GM19397 (cell line): Measurements from ENCODE around the gene GPC6.
"Not testable (repeated sequence)": the region's sequence is repeated elsewhere in the genome, so short reads cannot be mapped to it uniquely, and the experiment has no call there.

Experiments
- ATAC-seq: cut with Tn5 transposase; IDR thresholded peaks from one replicate; pipeline ENCODE4 v1.9.1; 2021; ENCODE audit warnings: mild to moderate bottlenecking, moderate library complexity; ENCODE audit not compliant: unreplicated experiment

Gene GPC6

DNA sequence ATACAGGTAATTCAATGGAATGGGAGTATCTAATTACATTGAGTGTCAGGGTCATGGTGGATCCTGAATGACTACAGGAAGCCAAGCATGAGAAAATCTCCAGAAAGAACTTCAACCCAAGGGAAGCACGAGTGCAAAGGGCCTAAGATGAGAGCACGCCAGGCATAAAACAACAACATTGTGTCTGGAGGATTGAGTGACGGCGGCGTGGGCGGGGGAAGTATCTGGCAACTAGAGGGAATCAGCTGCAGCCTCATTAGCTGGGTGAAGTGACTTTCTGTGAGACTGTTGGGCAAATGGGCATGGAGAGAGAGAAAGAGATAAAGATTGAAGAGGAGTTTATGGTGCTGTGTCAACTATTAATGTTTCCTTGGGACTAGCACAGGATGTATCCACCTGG is 194.3 kb downstream of the GPC6 start:
- ATAC-seq = no peak

DNA sequence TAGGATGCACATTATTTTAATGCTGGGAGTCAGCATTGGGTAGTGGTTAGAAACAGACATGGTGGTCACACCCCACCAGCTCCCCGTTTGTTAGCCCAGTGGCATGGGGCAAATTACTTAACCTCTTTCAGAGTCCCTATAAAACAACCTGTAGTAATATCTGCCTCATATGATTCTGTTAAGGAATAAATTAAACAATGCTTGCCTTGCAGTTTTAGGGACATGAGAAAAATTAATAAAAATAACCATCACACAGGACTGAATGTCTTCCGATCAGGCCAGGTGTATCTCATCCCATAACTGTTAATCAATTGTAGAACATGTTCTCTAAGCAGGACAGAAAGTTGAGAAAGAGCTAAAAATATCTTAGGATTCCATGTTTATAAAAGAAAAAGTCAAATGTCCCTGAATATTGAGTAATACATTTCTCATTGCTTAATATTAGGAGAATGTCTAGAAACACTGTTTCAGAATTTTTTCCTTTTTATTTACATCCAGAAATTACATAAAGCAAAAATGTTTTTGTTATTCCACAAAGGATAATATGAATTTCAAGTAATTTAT is 196.5 kb downstream of the GPC6 start:
- no peak for ATAC-seq

DNA sequence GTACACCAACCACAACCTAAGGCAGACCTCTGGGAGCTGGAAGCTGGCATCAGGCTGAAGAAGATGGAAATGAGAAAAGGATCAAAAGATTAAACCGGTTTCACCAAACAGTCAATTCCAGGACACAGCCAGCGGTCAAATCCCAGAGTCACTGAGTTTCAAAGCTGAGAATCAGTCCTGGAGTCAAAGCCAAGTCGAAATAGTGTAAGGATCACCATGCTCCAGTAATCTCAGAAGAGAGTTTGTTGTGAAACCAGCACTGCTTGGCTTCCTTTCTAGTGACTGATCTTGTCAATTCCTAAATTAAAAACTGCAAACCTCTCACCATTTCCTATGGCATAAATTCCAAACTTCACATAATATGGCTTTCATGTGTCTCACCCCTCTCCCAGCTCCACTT is 198.8 kb downstream of the GPC6 start:
- no peak for ATAC-seq

DNA sequence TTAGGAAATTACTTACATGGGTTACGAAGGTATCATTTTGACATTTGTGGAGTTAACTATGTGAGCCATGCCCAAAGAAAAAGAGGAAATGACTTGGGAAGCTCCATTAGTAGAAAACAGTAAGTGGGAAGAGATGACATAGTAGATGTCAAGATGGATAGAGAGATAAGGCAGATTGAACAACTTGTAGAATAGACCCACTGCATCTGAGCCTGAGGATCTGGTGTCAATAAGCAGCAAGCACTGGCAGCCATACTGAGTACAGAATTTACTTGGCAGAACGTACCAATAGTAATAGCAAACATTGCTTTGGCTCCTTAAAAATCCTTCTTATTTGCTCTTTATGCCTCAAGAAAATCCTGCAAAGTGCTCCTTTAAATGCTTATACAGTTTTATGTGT is 203.8 kb downstream of the GPC6 start:
- no peak for ATAC-seq

DNA sequence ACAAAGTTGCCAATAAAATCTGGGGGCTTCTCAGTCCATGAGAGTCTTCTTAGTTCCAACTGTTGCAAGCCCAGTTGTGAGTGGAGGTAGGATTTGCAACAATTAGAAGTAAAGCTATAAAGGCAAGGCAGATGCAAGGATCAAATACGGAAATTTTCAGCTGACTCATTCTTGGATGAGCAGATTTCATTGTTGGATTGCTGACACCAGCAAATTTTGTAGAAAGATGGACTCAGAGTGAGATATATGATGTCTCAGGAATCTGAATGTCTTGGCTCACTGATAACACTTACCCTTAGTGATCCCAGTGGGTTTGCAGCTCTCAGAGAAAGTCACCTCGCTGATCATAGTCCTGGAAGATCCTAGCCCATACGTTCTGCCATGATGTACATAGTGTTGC is 209.0 kb downstream of the GPC6 start:
- no peak for ATAC-seq

DNA sequence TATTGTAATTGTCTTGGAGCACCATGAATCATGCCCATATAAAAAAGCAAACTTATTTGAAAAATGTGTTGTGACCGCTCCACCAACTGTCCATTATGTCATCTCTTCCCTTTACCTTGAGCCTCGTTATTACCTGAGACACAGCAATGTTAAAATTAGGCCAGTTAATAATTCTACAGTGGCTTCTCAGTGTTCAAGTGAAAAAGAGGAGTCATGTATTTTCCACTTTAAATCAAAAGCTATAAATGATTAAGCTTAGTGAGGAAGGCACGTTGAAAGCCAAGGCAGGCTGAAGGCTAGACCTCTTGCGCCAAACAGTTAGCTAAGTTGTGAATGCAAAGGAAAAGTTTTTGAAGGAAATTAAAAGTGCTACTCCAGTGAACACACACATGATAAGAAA is 210.5 kb downstream of the GPC6 start:
- no peak for ATAC-seq

DNA sequence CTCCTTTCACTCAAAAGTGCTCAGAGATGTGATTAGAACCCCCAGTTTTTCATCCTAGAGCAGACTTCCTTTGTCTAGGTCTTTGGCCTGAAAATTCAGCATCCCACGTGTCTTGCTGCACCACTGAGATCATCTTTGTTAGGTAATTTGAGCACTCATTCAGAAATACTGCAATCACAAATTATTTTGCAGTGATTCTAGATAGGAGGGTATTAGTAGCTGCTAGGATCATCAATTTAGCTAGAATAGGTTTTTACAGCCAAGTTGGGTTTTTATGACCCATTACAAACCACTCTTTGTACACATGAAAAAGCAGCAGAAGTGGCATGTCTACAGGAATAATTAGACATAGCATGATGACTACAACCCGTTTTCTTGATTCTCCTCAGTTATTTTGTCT is 219.6 kb downstream of the GPC6 start:
- ATAC-seq = no peak

DNA sequence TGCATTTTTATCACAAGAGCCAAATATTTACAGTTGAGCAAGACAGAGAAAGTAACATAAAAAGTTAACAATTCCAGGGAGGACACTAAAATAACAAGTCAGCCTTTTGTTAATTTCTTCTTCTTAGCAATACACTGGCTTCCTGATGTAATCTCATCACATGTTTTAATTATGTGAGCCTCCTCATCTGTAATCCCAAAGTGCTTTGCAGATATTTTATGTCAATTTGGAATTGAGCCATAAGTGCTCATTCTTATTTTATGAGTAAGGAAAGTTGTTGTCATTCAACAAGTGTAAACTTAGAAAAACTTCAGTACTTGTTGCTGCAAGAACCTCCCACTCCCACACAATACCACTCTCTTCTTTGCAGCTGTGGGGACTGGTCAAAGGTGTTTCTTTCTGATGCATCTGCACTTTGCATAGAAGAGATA is 223.6 kb downstream of the GPC6 start:
- ATAC-seq = no peak

DNA sequence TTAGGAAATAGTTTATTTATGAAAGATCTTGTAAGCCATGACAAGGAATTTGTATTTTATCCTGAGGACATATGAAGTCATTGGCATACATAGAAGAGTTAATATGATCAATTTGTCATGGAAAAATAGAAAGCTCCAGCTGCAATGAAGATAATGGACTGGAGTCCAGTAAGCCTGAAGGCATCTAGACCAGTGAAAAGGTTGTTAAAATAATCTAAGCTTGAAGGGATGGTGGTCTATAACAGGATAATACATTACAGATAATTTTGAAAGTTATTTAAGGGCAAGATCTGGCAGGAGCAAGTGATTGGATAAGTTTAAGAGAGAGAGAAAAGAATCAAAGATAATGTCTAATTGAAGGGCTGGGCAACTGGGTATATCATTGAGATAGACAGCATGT is 224.2 kb downstream of the GPC6 start:
- ATAC-seq = no peak

DNA sequence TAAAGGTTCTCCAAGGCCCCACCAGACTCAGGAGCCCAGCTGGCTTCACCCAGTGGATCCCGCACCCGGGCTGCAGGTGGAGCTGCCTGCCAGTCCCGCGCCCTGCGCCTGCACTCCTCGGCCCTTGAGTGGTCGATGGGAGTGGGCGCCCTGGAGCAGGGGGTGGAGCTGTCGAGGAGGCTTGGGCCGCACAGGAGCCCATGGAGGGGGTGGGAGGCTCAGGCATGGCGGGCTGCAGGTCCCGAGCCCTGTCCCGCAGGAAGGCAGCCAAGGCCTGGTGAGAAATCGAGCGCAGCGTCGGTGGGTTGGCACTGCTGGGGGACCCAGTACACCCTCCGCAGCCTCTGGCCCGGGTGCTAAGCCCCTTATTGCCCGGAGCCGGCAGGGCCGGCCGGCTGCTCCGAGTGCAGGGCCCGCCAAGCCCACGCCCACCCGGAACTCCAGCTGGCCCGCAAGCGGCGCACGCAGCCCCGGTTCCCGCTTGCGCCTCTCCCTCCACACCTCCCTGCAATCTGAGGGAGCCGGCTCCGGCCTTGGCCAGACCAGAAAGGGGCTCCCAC is 228.1 kb downstream of the GPC6 start:
- ATAC-seq = not testable (repeated sequence)

DNA sequence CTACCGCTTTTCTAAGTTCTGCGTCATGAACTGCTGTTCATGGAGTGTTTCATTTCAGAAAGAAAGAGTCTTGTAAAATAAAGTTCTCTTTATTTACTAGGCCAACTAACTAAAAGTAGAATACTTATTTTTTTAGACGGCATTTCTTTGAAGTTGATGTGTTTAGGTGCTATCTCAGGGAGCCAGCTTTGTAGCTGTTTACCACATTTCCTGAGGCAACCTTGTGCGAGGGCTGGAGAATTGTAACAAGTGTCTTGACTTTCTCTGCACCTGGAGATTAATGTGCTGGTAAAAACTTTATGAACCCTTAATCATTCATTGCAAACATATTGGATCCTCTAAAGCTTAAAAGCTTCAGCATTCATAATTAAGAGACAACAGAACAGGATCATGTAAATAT is 229.3 kb downstream of the GPC6 start:
- no peak for ATAC-seq

DNA sequence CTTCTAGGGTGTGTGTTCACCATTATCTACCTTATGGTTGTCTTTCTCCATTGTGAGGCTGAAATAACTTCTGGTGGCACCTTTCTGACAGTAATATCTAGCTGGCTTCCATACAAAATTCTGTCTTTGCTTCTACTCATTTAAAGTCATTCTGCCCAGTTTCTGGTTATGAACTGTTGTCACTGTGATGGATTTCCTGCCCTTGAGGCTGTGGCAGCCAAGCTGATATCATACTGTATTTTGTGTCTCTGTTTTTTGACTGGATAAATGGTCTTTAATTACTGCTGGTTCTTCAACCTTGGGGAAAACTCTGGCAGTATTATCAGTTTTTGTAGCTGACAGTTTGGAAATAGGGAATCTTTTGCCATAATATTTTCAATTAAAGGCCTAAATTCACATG is 233.4 kb downstream of the GPC6 start:
- no peak for ATAC-seq

DNA sequence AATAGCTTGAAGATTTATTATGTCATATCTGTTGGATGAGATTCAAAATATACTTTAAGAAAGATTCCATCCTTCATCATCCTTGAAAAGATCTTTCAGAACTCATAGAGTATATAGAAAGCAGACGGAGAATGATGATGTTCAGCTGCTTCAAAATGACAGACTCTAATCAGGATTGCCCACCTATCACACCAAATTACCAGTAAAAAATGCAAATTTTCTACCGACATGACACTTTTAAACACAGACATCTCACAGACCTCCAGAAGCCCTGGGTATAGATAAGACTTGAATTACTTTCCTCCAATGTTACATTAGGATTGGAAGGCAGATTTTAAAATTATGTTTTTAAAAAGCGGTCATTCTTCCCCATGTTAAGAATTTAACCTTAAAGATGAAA is 235.5 kb downstream of the GPC6 start:
- no peak for ATAC-seq

DNA sequence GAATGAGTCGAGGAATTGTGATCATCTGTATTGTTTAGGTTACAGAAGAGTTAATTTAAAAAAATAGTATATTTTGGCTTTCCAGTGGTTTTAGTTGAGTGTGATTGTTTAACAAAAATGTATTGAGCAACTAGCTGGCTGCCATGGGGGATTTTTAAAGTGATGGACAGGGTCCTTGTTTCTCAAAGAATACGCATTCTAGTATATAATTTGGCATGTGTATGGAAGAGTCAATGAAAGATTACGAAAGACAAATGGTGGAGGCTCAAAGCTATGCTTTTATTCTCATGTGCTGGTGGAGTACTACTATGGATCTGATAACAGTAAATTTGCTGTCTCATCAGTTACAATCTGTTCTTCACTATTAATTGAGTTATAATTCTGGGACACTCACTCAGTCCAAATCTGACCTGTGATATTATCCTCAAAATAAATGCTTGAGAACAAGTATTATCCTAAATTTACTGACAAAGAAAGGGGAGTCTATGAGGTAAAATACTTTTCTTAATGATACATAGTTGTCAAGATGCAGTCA is 240.0 kb downstream of the GPC6 start:
- no peak for ATAC-seq

DNA sequence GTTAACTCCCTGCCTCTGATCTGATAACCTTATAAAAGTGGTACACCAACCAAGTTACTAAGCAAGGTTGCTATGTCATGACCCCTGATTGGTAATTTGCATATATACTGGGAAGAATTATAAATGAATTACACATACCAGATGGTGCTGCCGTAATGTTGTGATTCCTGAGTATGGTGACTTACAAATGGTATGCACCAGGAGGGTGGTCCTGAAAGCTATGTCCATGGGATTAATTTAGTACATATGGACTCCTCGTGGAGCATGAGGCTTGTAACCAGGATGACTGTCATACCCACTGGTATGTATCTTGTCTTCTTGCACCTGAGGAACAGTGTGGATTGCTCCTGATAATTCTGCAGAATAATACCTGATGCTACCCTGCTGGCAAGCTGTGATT is 240.6 kb downstream of the GPC6 start:
- no peak for ATAC-seq

DNA sequence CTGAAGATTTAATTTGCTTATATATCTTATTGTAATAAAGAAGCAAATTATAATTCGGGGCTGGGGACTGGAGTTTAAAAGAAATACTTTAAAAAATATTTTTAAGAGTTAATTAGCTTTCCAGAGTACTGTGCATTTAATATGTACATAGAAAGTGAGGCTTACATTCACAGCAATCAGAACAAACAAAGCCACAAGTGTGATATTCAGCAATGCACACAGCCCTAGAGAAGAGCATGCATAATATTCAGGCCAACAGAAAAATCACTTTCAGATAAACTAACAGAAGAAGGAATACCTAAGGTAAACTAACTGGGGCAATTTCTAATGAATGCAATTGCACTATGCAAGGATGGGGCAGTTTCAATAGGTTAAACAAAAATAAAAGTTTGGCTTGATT is 241.8 kb downstream of the GPC6 start:
- no peak for ATAC-seq

DNA sequence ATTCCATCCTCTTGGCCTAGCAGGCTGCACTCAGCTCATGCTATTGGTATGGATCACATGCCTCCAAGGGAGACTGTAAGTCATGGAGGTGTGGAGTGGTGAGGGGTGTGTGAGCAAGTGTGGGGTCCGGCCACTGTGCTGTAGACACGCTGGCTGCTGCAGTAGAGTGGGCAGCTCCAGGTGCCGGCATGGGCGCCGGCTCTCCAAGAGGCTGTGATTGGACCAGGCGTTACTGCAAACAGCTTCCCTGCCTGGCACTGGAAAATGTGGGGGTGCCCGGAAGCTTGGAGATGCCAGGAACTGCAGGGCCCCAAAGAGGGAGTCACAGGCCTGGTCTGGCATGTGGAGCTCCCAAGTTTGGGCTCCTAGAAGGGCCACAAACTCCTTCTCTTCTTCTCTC is 245.7 kb downstream of the GPC6 start:
- ATAC-seq = no peak

DNA sequence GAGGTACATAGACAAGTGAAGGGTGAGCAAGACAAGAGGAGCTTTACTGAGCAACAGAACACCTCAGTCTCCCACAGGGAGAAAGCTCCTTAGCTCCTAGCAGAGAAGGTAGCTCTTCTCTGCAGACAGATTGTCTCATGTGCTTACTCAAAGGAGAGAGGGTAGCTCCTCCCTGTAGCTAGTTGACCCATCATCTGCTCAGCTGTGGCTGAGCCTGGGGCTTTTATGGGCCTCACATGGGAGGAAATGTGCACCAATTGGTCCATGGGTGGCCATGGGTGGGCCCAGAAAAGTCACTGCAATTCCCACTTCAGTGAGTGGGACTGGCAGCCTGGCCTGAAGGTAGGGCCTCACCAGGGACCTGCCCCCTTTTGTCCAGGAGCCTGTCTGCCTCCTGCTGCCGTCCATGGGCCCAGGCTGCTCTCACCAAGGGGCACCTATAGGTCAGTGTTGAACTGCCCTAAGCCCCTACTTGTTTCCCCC is 246.2 kb downstream of the GPC6 start:
- ATAC-seq = no peak

DNA sequence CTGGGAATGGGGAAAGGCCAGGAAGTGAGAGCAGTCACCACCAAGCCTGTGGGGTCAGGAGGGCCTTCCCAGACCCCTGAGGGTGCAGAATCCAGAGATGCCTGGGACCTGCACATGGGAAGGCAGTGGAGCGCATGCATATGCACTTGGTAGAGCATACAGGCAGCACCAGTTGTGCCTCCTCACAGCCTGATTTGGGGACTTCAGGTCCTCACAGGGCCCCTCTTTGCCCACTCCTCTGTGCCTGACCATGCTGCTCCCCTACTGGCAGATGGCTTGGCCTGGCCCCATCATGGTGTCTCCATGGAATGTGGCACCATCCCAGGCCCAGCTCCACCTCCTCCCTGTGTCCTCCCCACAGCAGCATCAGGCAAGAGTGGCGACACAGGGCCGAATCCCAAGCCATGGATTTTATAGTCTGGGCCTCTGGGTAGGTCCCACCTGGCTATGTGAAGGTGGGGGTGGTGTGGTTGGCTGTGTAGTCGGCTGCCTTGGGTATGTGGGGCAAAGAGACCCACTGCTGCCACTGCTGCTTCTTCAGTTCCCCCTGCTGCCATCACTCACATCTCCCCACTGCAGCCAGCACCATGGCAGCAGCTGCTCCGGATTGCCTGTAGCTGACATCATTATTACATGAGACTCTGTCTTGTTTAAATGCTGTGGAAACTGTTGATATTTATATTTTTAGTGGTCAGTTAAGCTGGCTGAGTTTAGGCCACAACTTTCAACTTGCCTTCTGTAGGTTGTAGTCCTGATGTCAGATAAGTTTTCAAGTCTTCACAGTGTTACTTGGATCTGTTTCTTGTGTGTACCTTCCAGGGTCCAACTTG is 247.0 kb downstream of the GPC6 start:
- no peak for ATAC-seq

DNA sequence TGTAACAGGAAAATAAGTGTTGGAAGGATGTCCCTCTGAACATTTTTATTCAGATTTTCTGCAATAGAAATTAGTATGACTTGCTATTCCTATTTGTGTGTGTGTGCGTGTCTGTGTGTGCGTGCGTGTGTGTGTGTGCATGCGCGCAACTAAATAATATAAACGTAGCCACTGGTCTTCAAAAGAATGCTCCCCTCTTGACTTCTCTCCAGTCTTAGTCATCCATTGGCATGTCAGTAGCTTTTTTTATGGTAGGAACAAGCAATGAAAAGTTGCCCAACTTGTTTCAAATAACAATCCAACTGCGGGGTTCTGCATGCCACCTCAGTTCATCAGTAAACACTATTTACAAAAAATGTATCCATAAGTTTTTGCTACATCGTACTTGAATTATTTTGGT is 249.6 kb downstream of the GPC6 start:
- no peak for ATAC-seq

DNA sequence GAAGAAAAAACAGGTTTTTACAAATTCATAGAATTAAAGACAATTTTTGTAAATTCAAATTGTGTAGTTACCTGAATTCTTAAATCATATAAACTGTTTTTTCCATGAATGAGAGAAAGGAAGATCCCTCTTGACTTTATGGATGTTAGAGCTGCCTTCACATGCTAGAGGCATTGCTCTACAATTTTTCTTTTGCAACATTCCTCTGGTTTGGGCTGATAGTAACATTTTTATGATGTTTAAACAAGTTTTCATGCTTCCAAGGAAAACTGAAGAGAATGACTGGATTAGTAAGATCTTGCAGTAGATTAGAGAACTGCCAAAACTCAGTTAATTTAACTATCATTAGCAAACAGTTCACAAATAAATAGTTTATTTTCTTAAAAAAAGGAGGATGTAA is 250.6 kb downstream of the GPC6 start:
- ATAC-seq = no peak

DNA sequence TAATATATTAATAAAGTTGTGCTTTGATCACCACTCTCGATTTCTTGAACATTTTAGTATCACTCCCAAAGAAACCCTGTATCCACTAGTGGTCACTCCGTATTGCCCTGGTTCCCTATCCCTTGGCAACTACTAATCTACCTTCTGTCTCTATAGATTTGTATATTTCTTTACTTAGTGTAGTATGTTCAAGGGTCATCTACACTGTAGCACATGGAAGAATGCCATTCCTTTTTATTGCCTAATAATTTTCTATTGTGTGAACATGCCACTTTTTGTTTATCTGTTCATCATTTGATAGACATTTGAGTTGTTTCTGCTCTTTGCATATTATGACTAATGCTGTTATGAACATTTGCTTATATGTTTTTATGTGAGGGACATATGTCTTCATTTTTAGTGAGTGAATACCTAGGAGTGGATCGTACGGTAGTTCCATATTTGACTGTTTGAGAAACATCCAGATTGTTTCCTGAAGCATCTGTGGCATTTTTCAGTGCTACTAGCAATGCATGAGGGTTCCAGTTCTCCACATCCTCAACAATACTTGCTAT is 254.0 kb downstream of the GPC6 start:
- ATAC-seq = no peak
